Measurements from ENCODE around the gene APOL1.

DNA sequence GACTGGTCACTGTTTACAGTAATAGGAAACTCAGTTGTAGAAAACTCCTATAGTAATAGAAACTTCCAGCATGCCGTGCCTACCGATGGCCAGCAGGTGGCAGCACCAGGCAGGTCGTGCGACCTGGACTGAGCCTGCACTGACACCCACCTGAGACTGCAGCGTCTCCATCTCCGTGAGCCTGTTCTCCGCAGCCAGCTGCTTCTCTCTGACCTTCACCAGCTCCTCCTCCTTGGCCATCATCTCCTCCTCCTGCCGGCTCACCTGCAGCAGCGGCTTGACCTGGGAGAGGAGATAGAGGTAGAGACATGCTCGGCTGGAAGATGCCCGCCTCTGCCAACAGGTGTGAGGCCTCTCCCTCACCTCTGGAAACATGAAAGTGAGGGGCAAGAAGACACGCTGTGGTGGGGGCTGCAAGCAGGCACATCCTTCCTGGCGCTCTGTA is 48.5 kb downstream of the APOL1 start:
- TF ChIP-seq FOXM1 (IDR thresholded peaks at IDR 0.05; ENCODE audit: borderline replicate concordance, low read depth) = no peak
- no peak for TF ChIP-seq EGR1 (IDR thresholded peaks at IDR 0.05)
- TF ChIP-seq ZBTB7A (IDR thresholded peaks at IDR 0.05; ENCODE audit: low read depth) = no peak
- no peak for TF ChIP-seq CEBPB (IDR thresholded peaks at IDR 0.05)
- TF ChIP-seq, protein P1, sequence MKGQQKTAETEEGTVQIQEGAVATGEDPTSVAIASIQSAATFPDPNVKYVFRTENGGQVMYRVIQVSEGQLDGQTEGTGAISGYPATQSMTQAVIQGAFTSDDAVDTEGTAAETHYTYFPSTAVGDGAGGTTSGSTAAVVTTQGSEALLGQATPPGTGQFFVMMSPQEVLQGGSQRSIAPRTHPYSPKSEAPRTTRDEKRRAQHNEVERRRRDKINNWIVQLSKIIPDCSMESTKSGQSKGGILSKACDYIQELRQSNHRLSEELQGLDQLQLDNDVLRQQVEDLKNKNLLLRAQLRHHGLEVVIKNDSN (IDR thresholded peaks at IDR 0.05) = no peak
- TF ChIP-seq, protein P2, sequence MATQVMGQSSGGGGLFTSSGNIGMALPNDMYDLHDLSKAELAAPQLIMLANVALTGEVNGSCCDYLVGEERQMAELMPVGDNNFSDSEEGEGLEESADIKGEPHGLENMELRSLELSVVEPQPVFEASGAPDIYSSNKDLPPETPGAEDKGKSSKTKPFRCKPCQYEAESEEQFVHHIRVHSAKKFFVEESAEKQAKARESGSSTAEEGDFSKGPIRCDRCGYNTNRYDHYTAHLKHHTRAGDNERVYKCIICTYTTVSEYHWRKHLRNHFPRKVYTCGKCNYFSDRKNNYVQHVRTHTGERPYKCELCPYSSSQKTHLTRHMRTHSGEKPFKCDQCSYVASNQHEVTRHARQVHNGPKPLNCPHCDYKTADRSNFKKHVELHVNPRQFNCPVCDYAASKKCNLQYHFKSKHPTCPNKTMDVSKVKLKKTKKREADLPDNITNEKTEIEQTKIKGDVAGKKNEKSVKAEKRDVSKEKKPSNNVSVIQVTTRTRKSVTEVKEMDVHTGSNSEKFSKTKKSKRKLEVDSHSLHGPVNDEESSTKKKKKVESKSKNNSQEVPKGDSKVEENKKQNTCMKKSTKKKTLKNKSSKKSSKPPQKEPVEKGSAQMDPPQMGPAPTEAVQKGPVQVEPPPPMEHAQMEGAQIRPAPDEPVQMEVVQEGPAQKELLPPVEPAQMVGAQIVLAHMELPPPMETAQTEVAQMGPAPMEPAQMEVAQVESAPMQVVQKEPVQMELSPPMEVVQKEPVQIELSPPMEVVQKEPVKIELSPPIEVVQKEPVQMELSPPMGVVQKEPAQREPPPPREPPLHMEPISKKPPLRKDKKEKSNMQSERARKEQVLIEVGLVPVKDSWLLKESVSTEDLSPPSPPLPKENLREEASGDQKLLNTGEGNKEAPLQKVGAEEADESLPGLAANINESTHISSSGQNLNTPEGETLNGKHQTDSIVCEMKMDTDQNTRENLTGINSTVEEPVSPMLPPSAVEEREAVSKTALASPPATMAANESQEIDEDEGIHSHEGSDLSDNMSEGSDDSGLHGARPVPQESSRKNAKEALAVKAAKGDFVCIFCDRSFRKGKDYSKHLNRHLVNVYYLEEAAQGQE (IDR thresholded peaks at IDR 0.05; ENCODE audit: low read depth) = no peak
- TF ChIP-seq EP300 (IDR thresholded peaks at IDR 0.05; ENCODE audit: borderline replicate concordance) = no peak
- no peak for TF ChIP-seq YY1 (IDR thresholded peaks at IDR 0.05; ENCODE audit: low read depth)
- no peak for TF ChIP-seq CREB1 (IDR thresholded peaks at IDR 0.05; ENCODE audit: low read depth)
- TF ChIP-seq RAD21 (IDR thresholded peaks at IDR 0.05; ENCODE audit: low read depth) = peak; percentile 86
- TF ChIP-seq, protein P3, sequence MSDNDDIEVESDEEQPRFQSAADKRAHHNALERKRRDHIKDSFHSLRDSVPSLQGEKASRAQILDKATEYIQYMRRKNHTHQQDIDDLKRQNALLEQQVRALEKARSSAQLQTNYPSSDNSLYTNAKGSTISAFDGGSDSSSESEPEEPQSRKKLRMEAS (IDR thresholded peaks at IDR 0.05) = peak; percentile 43; the same call in 1 of the 2 replicates

Measured in Ishikawa (cell line).